Psoas muscle (tissue), 8 donors: Measurements from ENCODE around the gene ZNF891. TPM values are rescaled to one million over a fixed set of nuclear protein-coding genes. Genes with fewer than 3 reads are reported as not detected.

Experiments
- ATAC-seq, 4 donors: fragments of 200-7000 bp; cut with Tn5 transposase; one replicate each; pipeline ENCODE4 v1.9.1; 2020; ENCODE audit warnings: moderate library complexity in 3 of 4, mild to moderate bottlenecking in 2 of 4
- DNase-seq, 2 donors: peaks; one replicate each; pipeline ENCODE4 v3.0.0-alpha.2; 2020
- H3K27ac ChIP-seq: fragments of 200-600 bp; one replicate; pipeline ENCODE4 v1.8.0; 2022
- H3K27me3 ChIP-seq, 3 donors: fragments of 200-600 bp in 1 of 3; one replicate each; pipeline versions ENCODE4 v1.6.1 to v1.8.0; 2013 to 2022; ENCODE audit warnings: low read length in 2 of 3, mild to moderate bottlenecking in 2 of 3, moderate library complexity in 1 of 3; ENCODE audit not compliant: insufficient read depth in 3 of 3
- H3K36me3 ChIP-seq, 2 donors: fragments of 200-600 bp in 1 of 2; one replicate each; pipeline versions ENCODE4 v1.6.1 to v1.8.0; 2013 to 2022; ENCODE audit warnings: low read depth in 1 of 2, mild to moderate bottlenecking in 1 of 2, moderate library complexity in 1 of 2; ENCODE audit not compliant: insufficient read depth in 1 of 2
- H3K4me1 ChIP-seq: fragments of 200-600 bp; one replicate; pipeline ENCODE4 v1.8.0; 2022
- H3K4me3 ChIP-seq: fragments of 200-600 bp; one replicate; pipeline ENCODE4 v1.8.0; 2022; ENCODE audit warnings: mild to moderate bottlenecking
- H3K9me3 ChIP-seq: fragments of 200-600 bp; one replicate; pipeline ENCODE4 v1.8.0; 2022
- WGBS, 3 donors: extraction: QIAGEN DNeasy Blood & Tissue Kit; methylation state at CpG; one replicate each; pipeline versions ENCODE4 v1.1.6 to v1.1.7; 2013; 5-methylcytosine and 5-hydroxymethylcytosine counted together
- intact Hi-C, 2 donors: fragments of 100-400 bp; cut with DNase I; formaldehyde crosslinking; loops; one replicate each; pipeline versions ENCODE4 v1.11.0 to v1.14.2; 2022
- polyA plus RNA-seq, 3 donors: library from polyadenylated mRNA; stranded (reverse); fragments of 200-250 nt; gene quantifications; one replicate each; pipeline ENCODE4 v1.2.3, GENCODE V29; 2013
- total RNA-seq, 4 donors: library from RNA; stranded (reverse); fragmentation: NEBNext Ultra II Directional in 2 of 4; extraction: Animal tissue kit (Norgen Biotek cat#: 25700) in 2 of 4; gene quantifications; one replicate each; pipeline versions ENCODE4 v1.2.1 to v1.2.4, GENCODE V29; 2021 to 2023
- TF ChIP-seq, protein P1 (sequence below): fragments of 200-600 bp; IDR thresholded peaks from one replicate; pipeline ENCODE4 v1.8.0; 2022; ENCODE audit warnings: antibody characterized with exemption
- donor health status: healthy with polysubstance abuse.
- donor health status: DM: no; HTN: no; CAD: no; lungs with moderate emphysema.
- donor health status: Bipolar disorder and iron deficiency.
- donor health status: healthy.
- donor health status: DM: yes; HTN: yes; CAD: no.
- donor health status: DM: no; HTN: no; CAD: no.
- donor health status: DM: no; HTN: no; CAD: no.
- donor health status: DM: yes; HTN: yes; CAD: no.

ZNF891 gene
- total and polyA plus RNA-seq, 7 donors: 0.24 to 1.1 (median 0.90) TPM

- Histone ChIP-seq H3K4me3 (no peak overlapping the region), H3K36me3 (peaks cover 9 to 10% of the 10 kb centered on the region in 2 donors), H3K9me3 (peaks cover 97% of the 10 kb centered on the region), H3K27ac (no peak overlapping the region), H3K4me1 (no peaks in the 10 kb centered on the region), H3K27me3 (no peaks in the 10 kb centered on the region)
- intact Hi-C loops: no loop called here
- TF ChIP-seq, protein P1, sequence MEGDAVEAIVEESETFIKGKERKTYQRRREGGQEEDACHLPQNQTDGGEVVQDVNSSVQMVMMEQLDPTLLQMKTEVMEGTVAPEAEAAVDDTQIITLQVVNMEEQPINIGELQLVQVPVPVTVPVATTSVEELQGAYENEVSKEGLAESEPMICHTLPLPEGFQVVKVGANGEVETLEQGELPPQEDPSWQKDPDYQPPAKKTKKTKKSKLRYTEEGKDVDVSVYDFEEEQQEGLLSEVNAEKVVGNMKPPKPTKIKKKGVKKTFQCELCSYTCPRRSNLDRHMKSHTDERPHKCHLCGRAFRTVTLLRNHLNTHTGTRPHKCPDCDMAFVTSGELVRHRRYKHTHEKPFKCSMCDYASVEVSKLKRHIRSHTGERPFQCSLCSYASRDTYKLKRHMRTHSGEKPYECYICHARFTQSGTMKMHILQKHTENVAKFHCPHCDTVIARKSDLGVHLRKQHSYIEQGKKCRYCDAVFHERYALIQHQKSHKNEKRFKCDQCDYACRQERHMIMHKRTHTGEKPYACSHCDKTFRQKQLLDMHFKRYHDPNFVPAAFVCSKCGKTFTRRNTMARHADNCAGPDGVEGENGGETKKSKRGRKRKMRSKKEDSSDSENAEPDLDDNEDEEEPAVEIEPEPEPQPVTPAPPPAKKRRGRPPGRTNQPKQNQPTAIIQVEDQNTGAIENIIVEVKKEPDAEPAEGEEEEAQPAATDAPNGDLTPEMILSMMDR: no peak
- WGBS, 3 donors: 96 to 97% (median 97%) methylated on average over 1 of the region's 1 CpG
- no peak for DNase-seq
- ATAC-seq: no peak
These were observed 68.1 kb downstream of the ZNF891 start for GRCh38 chr12:133061954-133062353.

DNA sequence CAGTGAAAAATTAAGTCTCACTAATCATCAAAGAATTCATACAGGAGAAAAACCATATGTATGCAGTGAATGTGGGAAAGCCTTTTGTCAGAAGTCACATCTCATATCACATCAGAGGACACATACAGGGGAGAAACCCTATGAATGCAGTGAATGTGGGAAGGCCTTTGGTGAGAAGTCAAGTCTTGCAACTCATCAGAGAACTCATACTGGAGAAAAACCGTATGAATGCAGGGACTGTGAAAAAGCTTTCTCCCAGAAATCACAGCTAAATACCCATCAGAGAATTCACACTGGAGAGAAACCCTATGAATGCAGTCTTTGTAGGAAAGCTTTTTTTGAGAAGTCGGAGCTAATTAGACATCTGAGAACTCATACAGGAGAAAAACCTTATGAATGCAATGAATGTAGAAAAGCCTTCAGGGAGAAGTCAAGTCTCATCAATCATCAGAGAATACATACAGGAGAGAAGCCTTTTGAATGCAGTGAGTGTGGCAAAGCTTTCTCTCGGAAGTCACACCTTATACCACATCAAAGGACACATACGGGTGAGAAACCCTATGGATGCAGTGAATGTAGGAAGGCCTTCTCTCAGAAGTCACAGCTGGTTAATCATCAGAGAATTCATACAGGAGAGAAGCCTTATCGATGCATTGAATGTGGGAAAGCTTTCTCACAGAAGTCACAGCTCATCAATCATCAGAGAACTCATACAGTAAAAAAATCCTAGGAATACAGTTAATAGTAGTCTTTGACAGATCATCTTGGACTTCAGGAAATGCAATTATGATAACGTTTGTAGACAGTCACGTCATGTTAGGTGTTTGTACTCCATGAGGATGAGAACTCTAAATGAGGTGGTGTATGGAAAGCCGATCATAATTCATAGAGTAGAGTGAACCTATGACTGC lies 71.6 kb downstream of the ZNF891 start:
- peaks cover 100% of the 10 kb centered on the region for H3K9me3 ChIP-seq
- TF ChIP-seq, protein P1: no peak
- intact Hi-C loops: no loop called here
- H3K4me1 ChIP-seq: no peaks in the 10 kb centered on the region
- ATAC-seq: no peak
- no peaks in the 10 kb centered on the region for H3K27me3 ChIP-seq
- no peak overlapping the region for H3K27ac ChIP-seq
- no peak for DNase-seq
- H3K36me3 ChIP-seq: peaks cover 15 to 41% of the 10 kb centered on the region in 2 donors
- H3K4me3 ChIP-seq: no peak overlapping the region
- WGBS, 3 donors: 95 to 99% (median 96%) methylated on average over 8 of the region's 8 CpGs

DNA sequence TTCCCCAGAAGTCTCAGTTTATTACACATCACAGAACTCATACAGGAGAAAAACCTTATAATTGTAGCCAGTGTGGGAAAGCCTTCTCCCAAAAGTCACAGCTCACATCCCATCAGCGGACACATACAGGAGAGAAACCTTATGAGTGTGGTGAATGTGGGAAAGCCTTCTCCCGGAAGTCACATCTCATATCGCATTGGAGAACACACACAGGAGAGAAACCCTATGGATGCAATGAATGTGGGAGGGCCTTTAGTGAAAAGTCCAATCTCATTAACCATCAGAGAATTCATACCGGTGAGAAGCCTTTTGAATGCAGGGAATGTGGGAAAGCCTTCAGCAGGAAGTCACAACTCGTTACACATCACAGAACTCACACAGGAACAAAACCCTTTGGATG lies 72.6 kb downstream of the ZNF891 start:
- DNase-seq (no peak), ATAC-seq (no peak)
- intact Hi-C loops: no loop called here
- peaks cover 100% of the 10 kb centered on the region for H3K9me3 ChIP-seq
- TF ChIP-seq, protein P1: no peak
- no peaks in the 10 kb centered on the region for H3K27me3 ChIP-seq
- WGBS, 3 donors: 97 to 99% (median 98%) methylated on average over 5 of the region's 5 CpGs
- H3K36me3 ChIP-seq: peaks cover 19 to 48% of the 10 kb centered on the region in 2 donors
- H3K4me1 ChIP-seq: no peaks in the 10 kb centered on the region
- no peak overlapping the region for H3K27ac ChIP-seq
- H3K4me3 ChIP-seq: no peak overlapping the region

Other genes starting within 250 kb of the ZNF891 start
- gene CHFR, start 242.7 kb downstream of the ZNF891 start, total RNA-seq: 10 to 100 TPM in 2 of 4 donors, 1 to 10 TPM in 2; 7.9 to 13.8 (median 11.3) TPM
- gene CHFR, start 242.7 kb downstream of the ZNF891 start, polyA plus RNA-seq: 10 to 100 TPM in 1 of 3 donors, 1 to 10 TPM in 2; 7.0 to 15.0 (median 9.8) TPM
- 1 to 10 TPM; 6.6 to 8.8 (median 7.8) TPM for gene ZNF605, start 174.0 kb downstream of the ZNF891 start, total RNA-seq
- gene ZNF605, start 174.0 kb downstream of the ZNF891 start, polyA plus RNA-seq: 1 to 10 TPM; 1.6 to 4.1 (median 2.5) TPM
- 1 to 10 TPM; 2.9 to 3.9 (median 3.3) TPM for gene ZNF26, start 143.9 kb downstream of the ZNF891 start, total RNA-seq
- 1 to 10 TPM; 1.4 to 4.0 (median 2.1) TPM for gene ZNF26, start 143.9 kb downstream of the ZNF891 start, polyA plus RNA-seq
- gene ZNF84, start 92.8 kb downstream of the ZNF891 start, total RNA-seq: 10 to 100 TPM in 3 of 4 donors, 1 to 10 TPM in 1; 9.0 to 11.5 (median 10.5) TPM
- 10 to 100 TPM in 1 of 3 donors, 1 to 10 TPM in 2; 2.8 to 23.7 (median 4.7) TPM for gene ZNF84, start 92.8 kb downstream of the ZNF891 start, polyA plus RNA-seq
- gene ZNF140, start 49.4 kb downstream of the ZNF891 start, total RNA-seq: 1 to 10 TPM; 3.9 to 9.8 (median 7.5) TPM
- gene ZNF140, start 49.4 kb downstream of the ZNF891 start, polyA plus RNA-seq: 10 to 100 TPM in 1 of 3 donors, 1 to 10 TPM in 2; 5.3 to 25.7 (median 6.6) TPM
- 1 to 10 TPM; 2.5 to 5.3 (median 3.3) TPM for gene ZNF10, start 353 bp upstream of the ZNF891 start, total RNA-seq
- gene ZNF10, start 353 bp upstream of the ZNF891 start, polyA plus RNA-seq: 1 to 10 TPM; 2.1 to 9.3 (median 3.0) TPM
- 1 to 10 TPM; 3.5 to 6.4 (median 6.0) TPM for gene ZNF268, start 51.2 kb upstream of the ZNF891 start, total RNA-seq
- 1 to 10 TPM; 1.1 to 6.4 (median 2.0) TPM for gene ZNF268, start 51.2 kb upstream of the ZNF891 start, polyA plus RNA-seq
- gene ANHX, start 105.6 kb upstream of the ZNF891 start, total RNA-seq: not detected
- not detected for gene ANHX, start 105.6 kb upstream of the ZNF891 start, polyA plus RNA-seq